ENCODE results near the gene IGF1.

Gene IGF1

GRCh38 chr12:102497743-102498142 is 17.4 kb upstream of the IGF1 start:
- no peak for DNase-seq (ENCODE audit: low read depth in 2 of 2, low spot score in 1 of 2)

DNA sequence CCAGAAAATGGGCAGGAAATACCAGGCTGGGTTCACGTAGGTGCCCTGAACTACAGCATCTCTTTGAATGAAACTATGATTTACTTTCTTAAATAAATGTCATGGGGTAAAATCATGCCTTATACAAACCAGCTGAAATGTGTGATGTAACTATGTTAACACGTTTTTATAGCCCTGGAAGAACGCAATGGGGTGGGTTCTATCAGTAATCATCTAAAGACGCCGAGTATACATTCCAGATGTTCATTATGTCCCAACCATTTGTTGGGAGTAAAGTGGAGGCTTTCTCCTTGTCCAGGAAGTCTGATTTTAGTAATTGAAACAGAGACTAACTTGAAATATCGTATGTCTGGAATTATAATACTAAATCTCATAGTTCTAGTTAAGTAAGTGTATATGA is 16.2 kb upstream of the IGF1 start:
- DNase-seq (ENCODE audit: low read depth in 2 of 2, low spot score in 1 of 2): no peak

GRCh38 chr12:102487226-102487625 is 6.9 kb upstream of the IGF1 start:
- DNase-seq (ENCODE audit: low read depth in 2 of 2, low spot score in 1 of 2): no peak

- DNase-seq (ENCODE audit: low read depth in 2 of 2, low spot score in 1 of 2): no peak
Observed at GRCh38 chr12:102486153-102486552, 5.8 kb upstream of the IGF1 start.

DNA sequence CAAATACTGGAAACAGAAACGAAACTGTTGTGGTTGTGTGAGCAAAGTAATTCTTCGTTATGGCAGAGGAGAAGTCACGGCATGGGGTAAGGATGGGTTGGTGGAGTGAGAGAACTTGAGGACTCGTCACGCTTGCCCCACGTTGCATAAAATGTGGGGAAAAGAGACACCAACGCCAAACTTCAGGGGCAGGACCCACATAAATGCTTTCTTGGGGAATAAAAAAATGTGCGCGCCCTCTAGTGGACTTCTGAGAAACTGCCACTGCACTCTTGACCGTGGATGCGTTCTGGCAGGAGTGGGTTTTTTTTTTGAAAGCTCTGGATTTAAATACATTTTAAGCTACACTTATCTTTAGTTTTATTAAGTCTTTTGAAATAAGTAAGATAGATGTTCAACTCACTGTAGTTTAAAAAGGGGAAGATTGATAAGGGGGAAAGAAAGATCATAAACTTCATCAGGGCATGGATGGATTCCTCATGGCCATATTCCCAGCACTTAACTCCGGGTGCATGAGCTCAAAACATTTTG is 4.1 kb upstream of the IGF1 start:
- DNase-seq (ENCODE audit: low read depth in 2 of 2, low spot score in 1 of 2): peak in 1 of 2 donors; percentile 16

DNA sequence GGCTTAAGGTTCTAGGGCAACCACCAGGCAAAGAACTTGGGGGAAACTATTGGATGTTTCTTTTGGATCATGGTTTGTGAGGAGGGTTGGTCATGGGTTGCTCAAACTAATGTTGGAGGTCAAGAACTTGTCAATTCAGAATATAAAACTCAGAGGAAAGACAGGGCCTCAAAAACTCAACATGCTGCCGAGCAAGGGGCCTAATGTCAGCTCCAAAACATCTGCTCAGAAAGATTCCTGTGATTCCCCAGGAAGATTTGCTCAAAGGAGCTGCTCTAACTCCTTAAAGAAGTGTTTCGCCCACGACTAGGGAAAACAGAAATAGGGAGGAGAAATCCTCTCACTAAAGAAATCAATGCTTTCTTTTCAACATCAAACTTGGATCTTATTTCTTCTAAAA is 3.7 kb upstream of the IGF1 start:
- DNase-seq (ENCODE audit: low read depth in 2 of 2, low spot score in 1 of 2): no peak

DNA sequence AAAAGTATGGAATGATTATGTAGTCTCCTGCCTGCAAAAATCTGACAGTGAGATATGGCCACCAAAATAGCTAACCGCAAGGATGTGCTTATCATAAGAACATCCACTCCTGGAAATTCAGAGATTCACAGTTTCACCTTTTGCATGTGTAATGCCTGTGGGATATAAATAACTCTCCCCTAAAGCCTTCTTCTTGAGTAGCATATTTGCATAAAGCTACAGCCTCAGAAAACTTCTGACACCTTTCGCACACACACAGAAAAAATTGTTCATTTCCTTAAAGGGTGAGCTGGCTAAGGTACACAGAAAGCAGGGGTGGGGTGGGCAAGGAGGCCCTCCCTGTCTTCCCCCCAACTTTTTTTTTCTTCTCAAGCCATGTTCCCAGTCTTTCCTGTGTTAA is 3.1 kb upstream of the IGF1 start:
- no peak for DNase-seq (ENCODE audit: low read depth in 2 of 2, low spot score in 1 of 2)

- DNase-seq (ENCODE audit: low read depth in 2 of 2, low spot score in 1 of 2): no peak
Observed at GRCh38 chr12:102481705-102482425, 1.5 kb upstream of the IGF1 start.

DNA sequence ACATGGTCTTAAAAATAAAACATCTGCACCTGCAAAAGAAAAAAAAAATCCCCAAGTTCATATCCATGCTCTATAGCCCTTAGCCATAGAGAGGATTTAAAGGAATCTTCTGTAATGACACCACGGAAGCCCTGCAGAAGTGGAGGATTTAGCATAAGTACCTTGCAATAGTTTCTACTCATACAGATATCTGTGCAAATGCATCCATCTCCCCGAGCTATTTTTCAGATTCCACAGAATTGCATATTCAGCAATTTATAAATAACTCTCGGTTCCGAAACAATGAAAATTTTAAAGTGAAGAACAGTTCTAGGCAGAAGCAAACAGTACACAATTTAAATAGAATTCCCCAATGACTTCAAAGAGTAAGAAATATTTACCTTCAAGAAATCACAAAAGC is 424 bp downstream of the IGF1 start:
- no peak for DNase-seq (ENCODE audit: low read depth in 2 of 2, low spot score in 1 of 2)

DNA sequence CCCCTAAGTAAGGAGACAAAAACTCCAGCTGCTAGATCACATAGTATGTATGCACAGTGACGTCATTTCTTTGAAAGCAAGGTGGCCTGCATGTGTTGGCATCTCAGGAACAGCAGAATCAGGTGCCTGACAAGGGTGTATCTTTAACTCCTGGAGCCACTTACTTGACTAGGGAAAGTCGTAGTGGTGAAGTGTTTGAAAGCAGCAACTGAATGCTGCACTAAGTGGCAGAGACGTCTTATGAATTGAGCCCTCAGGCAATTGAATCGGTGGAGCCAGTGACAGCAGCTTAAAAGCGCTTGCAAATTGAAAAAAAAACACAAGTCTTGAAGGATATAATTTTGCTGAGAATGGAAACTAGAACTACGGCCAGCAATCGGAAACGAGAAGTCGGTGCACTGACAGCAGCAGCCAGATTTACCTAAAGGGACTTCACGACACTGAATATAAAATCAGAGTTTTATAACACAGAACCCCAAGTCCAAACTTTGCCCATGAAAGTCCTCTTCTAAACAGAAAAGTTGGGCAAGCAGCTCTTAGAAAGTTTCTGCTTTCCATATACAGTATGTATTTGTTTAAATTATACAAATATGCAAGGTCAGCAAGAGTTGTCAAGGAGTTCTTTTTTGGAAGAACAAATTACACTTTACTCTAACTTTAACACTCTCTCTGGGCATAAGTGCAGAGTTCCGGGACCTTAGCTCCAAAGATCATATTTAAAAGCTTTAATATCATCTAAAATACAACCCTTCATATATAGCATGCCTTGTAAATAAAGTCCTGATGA is 1.1 kb downstream of the IGF1 start:
- no peak for DNase-seq (ENCODE audit: low read depth in 2 of 2, low spot score in 1 of 2)

DNA sequence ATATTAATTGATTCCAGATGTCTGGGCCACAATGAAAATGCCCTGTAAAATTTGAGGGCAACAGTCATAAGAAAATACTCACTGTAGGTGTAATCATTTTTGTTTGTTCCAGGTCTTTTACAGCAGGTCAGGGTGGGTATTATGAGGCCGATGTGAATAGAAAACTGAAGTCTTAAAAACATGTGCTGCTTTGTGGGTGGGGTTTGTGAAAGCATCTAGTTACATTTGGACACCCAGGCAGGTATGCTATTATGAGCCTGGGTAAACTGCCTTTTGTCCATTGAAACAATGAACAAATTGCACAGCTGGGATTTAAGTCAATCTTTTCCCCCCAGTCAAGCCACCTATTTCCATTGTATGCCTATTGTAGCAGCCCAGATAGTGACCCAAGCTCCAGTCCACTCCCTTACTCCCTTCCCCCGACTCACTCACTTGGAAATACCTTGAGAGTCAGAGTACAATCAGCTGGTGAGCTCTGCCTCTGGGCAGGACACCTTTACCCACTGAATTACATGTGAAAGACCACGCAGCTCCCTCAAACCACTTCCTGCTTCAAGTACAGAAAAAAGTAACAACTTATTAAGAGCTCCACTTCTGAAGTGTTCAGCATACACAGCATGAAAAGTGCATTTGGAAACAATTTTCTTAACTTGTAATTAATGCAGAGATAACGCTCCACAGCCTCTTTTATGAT is 1.8 kb downstream of the IGF1 start:
- DNase-seq (ENCODE audit: low read depth in 2 of 2, low spot score in 1 of 2): peak in 1 of 2 donors; percentile 4

DNA sequence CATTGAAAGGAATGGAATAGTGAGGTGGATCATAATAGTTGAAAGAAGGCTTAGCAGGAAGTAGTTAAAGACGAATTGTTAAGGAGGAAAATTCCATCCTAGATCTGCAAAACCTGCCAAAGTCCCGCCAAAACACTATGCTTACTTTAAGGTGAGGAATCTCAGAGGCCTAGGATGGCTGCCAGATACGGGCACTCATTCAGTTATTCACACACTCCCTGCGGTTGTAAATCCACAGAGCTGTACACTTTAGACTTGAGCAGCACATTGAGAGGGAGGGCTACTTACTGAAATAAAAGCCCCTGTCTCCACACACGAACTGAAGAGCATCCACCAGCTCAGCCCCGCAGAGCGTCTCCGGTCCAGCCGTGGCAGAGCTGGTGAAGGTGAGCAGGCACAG is 5.0 kb downstream of the IGF1 start:
- DNase-seq (ENCODE audit: low read depth in 2 of 2, low spot score in 1 of 2): no peak

DNA sequence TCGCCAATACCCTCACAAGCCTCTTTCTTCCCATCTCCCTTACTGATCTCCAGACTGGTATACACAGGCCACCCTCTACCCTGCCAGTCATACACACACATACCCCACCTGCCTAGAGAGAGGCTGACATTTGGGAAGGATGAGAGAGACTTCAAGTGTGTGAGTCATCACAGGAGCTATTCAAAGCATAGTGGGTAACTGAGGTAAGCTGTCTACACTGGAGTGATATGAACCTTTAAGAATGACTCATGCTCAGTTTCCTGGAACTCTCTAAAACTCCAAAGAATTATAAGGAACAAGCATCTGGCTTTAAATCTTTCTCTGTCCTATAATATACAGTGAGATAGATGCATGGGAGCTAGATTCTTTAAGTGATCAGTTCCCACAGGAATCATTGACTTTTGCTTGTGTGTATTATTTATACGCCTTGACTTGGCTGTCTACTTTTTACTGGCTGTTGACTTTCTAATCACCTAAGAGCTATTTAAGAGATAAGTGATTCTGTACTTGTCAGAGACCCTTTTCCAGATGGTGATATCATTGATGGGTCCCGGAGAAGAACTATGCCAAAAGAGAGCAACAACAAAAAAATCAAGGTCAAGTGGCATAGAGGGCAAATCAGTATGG is 5.8 kb downstream of the IGF1 start:
- DNase-seq (ENCODE audit: low read depth in 2 of 2, low spot score in 1 of 2): no peak

GRCh38 chr12:102472496-102472895 is 7.9 kb downstream of the IGF1 start:
- no peak for DNase-seq (ENCODE audit: low read depth in 2 of 2, low spot score in 1 of 2)

- no peak for DNase-seq (ENCODE audit: low read depth in 2 of 2, low spot score in 1 of 2)
Observed at GRCh38 chr12:102471556-102471955, 8.8 kb downstream of the IGF1 start.

- no peak for DNase-seq (ENCODE audit: low read depth in 2 of 2, low spot score in 1 of 2)
Observed at GRCh38 chr12:102470945-102471344, 9.4 kb downstream of the IGF1 start.

DNA sequence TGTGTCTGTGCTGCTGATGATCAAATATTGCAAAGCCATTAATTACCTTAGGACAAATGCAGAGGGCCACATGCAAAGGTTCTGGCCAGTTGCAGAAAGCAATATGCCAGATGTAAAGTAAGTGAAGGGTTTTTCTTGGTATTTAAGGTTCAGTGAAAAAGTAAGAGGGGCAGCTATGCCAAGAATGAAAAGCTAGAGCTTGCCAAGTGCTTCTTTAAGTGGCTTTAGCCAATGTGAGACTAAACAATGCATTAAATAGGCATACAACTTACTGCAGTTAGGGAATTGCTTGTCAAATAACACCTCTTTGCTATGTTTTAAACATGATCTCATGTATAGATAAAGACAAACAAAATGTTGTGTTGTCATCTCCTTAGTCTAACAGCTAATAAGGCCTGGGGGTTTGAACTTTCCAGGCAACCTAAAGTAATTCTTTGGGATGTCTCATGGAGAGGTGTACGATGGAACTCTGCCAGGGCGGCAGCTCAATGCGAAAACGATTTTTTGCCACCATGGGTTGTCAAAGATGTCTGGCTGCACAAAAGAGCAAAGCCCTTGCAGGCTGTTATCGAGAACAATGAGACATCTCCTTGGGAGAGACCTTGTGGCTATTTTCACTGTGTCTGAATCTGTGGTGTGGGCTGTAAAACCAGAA is 12.0 kb downstream of the IGF1 start:
- DNase-seq (ENCODE audit: low read depth in 2 of 2, low spot score in 1 of 2): no peak

DNA sequence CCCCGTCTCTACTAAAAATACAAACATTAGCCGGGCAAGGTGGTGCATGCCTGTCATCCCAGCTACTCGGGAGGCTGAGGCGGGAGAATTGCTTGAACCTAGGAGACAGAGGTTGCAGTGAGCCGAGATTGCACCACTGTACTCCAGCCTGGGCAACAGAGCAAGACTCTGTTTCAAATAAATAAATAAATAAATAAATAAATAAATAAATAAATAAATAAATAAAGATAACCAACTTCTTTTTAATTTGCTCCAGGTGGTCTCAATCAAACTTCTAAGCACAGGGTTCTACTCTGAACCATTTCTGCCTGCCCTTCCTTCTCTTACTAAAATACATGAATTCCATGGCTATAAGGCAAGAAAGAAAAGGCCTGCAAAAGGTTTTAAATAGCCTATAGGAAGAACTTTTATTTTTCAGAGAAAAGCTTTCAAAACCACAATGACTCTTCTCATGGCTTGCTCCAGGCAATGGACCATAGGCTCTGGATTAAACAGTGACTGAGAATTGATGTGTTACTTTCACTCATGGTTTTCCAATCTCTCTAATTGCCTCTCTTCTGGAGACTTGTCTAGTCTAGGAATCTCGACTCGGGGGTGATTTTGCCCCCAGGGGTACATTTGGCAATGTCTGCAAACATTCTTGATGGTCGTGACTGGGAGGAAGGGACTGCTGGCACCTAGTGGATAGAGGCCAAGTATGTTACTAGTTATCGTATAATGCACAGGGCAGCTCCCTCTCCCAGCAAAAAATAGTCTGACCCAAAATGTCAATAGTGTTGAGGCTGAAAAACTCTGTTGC is 14.4 kb downstream of the IGF1 start:
- DNase-seq (ENCODE audit: low read depth in 2 of 2, low spot score in 1 of 2): no peak

GRCh38 chr12:102463659-102464249 is 16.6 kb downstream of the IGF1 start:
- no peak for DNase-seq (ENCODE audit: low read depth in 2 of 2, low spot score in 1 of 2)

All from stimulated activated CD8-positive, alpha-beta memory T cell treated with anti-CD3 and anti-CD28 coated beads, Interleukin-4, amount 100 ng/mL, for 4 hours (primary cell).